ENCODE results near the gene HRAS.

Gene HRAS

DNA sequence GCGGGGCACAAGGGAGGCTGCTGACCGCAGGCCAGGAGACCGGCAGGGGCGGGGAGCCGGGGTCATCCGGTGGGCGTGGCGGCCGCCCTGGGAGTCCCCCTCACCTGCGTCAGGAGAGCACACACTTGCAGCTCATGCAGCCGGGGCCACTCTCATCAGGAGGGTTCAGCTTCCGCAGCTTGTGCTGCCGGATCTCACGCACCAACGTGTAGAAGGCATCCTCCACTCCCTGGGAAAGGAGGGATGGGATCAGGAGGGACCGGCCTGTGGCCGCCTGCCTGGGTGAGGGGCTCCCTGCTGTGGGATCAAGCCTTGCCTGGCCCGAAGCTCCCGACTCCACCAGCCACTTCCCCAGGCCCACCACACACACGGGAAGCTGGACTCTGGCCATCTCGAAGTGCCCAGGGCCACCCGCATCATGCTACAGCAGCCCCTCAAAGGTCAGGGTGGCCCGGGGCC lies 2.8 kb downstream of the HRAS start:
- peak in 1 of 2 donors; percentile 68 for DNase-seq
- no peak overlapping the region for H3K27ac ChIP-seq
- TF ChIP-seq, protein P1, sequence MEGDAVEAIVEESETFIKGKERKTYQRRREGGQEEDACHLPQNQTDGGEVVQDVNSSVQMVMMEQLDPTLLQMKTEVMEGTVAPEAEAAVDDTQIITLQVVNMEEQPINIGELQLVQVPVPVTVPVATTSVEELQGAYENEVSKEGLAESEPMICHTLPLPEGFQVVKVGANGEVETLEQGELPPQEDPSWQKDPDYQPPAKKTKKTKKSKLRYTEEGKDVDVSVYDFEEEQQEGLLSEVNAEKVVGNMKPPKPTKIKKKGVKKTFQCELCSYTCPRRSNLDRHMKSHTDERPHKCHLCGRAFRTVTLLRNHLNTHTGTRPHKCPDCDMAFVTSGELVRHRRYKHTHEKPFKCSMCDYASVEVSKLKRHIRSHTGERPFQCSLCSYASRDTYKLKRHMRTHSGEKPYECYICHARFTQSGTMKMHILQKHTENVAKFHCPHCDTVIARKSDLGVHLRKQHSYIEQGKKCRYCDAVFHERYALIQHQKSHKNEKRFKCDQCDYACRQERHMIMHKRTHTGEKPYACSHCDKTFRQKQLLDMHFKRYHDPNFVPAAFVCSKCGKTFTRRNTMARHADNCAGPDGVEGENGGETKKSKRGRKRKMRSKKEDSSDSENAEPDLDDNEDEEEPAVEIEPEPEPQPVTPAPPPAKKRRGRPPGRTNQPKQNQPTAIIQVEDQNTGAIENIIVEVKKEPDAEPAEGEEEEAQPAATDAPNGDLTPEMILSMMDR (IDR thresholded peaks at IDR 0.05) = no peak
- H3K4me3 ChIP-seq = no peak overlapping the region
- H3K36me3 ChIP-seq = peaks cover 22 to 45% (median 24%) of the 10 kb centered on the region in 3 donors
- H3K27me3 ChIP-seq = peaks cover 0 to 7% of the 10 kb centered on the region in 2 donors
- peaks cover 3 to 40% (median 32%) of the 10 kb centered on the region in 4 donors for H3K4me1 ChIP-seq
- no peaks in the 10 kb centered on the region for H3K9me3 ChIP-seq
- intact Hi-C loops (cut with DNase I; ENCODE audit: low total_unique reads) = loop anchor here (2.0 to 10.0 kb wide), 2 partner anchors 78 to 228 kb away; partner anchors contain the start of gene IFITM2

DNA sequence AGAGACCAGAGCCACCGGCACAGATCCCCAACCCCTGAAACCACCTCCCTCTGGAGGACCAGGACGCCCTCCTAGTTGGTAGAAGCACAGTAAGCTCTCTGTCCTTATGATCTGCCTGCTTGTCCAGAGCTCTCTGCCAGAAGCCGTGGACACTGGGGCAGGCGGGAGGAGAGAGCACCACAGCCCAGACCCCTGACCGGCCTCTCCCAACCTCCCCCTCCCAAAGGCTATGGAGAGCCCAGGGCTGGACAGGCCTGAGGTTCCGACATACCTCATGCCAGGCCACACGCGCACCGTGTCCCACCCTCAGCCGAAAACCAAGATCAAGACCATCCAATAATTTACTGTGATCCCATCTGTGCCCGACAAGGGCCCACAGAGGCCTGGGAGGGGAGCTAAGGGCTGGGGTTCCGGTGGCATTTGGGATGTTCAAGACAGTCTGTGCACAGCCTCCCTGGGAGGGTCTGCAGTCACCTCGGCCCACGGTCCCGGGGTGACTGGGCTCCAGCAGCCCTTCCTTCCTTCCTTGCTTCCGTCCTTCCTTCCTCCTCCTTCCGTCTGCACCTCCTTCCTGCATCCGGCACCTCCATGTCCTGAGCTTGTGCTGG lies 3.4 kb downstream of the HRAS start:
- intact Hi-C loops (cut with DNase I; ENCODE audit: low total_unique reads) = loop anchor here (2.0 to 10.0 kb wide), 2 partner anchors 79 to 227 kb away; partner anchors contain the start of gene IFITM2
- Histone ChIP-seq H3K9me3 (no peaks in the 10 kb centered on the region), H3K36me3 (peaks cover 22 to 45% (median 24%) of the 10 kb centered on the region in 3 donors), H3K4me3 (no peak overlapping the region), H3K4me1 (peaks cover 3 to 34% (median 27%) of the 10 kb centered on the region in 4 donors), H3K27ac (no peak overlapping the region), H3K27me3 (peaks cover 0 to 2% of the 10 kb centered on the region in 2 donors)
- TF ChIP-seq, protein P1 (IDR thresholded peaks at IDR 0.05) = no peak
- DNase-seq = no peak

DNA sequence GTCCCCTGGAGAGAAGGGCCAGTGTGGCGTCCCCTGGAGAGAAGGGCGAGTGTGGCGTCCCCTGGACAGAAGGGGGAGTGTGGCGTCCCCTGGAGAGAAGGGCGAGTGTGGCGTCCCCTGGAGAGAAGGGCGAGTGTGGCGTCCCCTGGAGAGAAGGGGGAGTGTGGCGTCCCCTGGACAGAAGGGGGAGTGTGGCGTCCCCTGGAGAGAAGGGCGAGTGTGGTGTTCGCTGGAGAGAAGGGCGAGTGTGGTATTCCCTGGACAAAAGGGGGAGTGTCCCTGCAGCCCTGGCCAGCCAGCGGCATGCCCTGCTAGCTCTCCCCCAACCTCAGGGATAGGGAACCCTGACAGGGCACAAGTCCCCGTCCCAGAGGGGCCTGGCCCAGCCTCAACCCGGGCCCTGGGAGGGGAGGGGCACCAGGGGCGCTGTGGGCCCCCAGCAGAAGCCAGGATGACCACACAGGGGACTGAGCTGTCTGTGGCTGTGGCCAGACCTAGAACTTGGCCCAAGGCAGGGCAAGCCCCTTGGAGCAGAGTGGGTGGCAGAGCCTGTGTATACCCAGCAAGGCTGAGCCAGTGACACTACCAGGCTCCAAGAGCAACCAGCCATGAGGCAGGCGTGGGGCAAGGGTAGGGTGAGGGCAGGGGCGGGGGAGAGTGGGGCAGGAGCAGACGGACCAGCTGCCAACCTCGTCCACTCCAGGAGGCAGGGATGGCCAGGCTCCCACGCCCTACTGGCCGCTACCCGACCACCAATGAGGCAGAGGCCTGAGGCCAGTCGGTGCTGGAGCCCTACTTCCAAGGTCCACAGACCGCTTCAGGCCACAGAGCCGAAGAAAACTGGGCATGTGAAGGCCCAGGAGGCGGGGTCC lies 4.2 kb downstream of the HRAS start:
- intact Hi-C loops (cut with DNase I; ENCODE audit: low total_unique reads) = loop anchor here (10.0 kb wide), 1 partner anchor 226 kb away; the partner anchor contains the start of gene IFITM2

DNA sequence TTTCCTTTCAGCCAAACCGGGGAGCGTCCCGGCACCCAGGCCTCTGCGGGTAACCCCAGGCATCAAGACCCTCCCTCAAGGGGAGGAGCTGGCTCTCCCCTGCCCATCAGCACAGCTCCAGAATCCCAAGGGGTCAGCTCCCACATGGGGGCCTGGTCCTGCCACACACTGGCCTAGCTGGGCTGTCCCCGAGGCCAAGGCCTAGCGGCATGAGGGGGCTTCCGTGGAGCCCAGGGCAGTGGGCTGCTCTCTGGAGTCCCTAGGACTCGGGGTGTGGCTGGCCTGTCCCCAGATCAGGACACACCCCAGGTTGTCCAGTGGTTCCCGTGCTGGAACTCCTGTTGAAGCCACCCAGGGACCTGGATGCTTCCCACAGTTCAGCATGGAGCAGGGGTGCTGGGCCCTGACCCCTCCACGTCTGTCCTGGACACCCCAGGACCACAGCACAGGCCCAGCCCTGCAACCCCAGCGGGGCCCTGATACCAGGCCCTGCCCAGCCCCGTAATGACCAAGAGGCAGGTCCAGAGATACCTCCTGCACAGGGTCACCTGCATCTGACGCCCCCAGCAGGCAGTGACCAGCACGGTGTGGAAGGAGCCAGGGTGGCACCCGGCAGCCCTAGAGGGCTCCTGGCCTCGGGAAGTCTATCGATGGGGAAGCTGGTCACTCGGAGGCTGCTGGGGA lies 5.5 kb downstream of the HRAS start:
- Histone ChIP-seq H3K4me3 (no peak overlapping the region), H3K4me1 (peaks cover 3 to 27% (median 16%) of the 10 kb centered on the region in 4 donors), H3K27me3 (no peaks in the 10 kb centered on the region), H3K36me3 (peaks cover 22 to 45% (median 24%) of the 10 kb centered on the region in 3 donors), H3K9me3 (no peaks in the 10 kb centered on the region), H3K27ac (no peak overlapping the region)
- intact Hi-C loops (cut with DNase I; ENCODE audit: low total_unique reads) = loop anchor here (10.0 kb wide), 1 partner anchor 225 kb away; the partner anchor contains the start of gene IFITM2
- no peak for DNase-seq
- TF ChIP-seq, protein P1 (IDR thresholded peaks at IDR 0.05) = no peak

More for the DNA sequence above, 4.2 kb downstream of the HRAS start:
- peaks cover 22 to 45% (median 24%) of the 10 kb centered on the region in 3 donors for H3K36me3 ChIP-seq
- H3K4me3 ChIP-seq = no peak overlapping the region
- H3K27me3 ChIP-seq = no peaks in the 10 kb centered on the region
- H3K9me3 ChIP-seq = no peaks in the 10 kb centered on the region
- DNase-seq = peak in 1 of 2 donors; percentile 64
- TF ChIP-seq, protein P1 (IDR thresholded peaks at IDR 0.05) = no peak
- no peak overlapping the region for H3K27ac ChIP-seq
- H3K4me1 ChIP-seq = peaks cover 3 to 29% (median 20%) of the 10 kb centered on the region in 4 donors
